OCI-LY1 (cell line): ENCODE results near the gene PAX6.
"Not testable (repeated sequence)": the region's sequence is repeated elsewhere in the genome, so short reads cannot be mapped to it uniquely, and the experiment has no call there.

Source experiments
- H2AFZ ChIP-seq: fragments of 200-600 bp; sonication (generic), shearing (Covaris generic); 2 replicates; pipeline ENCODE4 v1.6.0; 2014; ENCODE audit warnings: antibody characterized with exemption, mild to moderate bottlenecking, low read length
- H3F3A ChIP-seq: fragments of 200-600 bp; sonication (generic), shearing (Covaris generic); 2 replicates; pipeline ENCODE4 v1.6.0; 2014; ENCODE audit warnings: mild to moderate bottlenecking, antibody characterized with exemption, low read length, moderate library complexity; ENCODE audit not compliant: insufficient read depth
- H3K27ac ChIP-seq: fragments of 200-600 bp; sonication (generic); 2 replicates; pipeline ENCODE4 v1.5.1; 2014; ENCODE audit warnings: low read length, mixed run types, mild to moderate bottlenecking, low read depth; ENCODE audit not compliant: poor library complexity, severe bottlenecking
- H3K27me3 ChIP-seq: fragments of 200-600 bp; sonication (generic); 2 replicates; pipeline ENCODE4 v1.6.0; 2014; ENCODE audit warnings: antibody characterized with exemption, mild to moderate bottlenecking, low read length, moderate library complexity; ENCODE audit not compliant: insufficient read depth
- H3K36me3 ChIP-seq: fragments of 200-600 bp; sonication (generic); 2 replicates; pipeline ENCODE4 v1.6.1; 2014; ENCODE audit warnings: mild to moderate bottlenecking, antibody characterized with exemption, low read length, moderate library complexity, mixed read lengths; ENCODE audit not compliant: insufficient read depth
- H3K4me1 ChIP-seq: fragments of 200-600 bp; sonication (generic); 2 replicates; pipeline ENCODE4 v1.5.1; 2014; ENCODE audit warnings: mild to moderate bottlenecking, low read length, moderate library complexity; ENCODE audit not compliant: insufficient read depth, severe bottlenecking
- H3K4me2 ChIP-seq: fragments of 200-600 bp; sonication (generic), shearing (Covaris generic); 2 replicates; pipeline ENCODE4 v1.6.1; 2014; ENCODE audit warnings: low read length
- H3K4me3 ChIP-seq: fragments of 200-600 bp; sonication (generic); 2 replicates; pipeline ENCODE4 v1.5.1; 2014; ENCODE audit warnings: low read length, low read depth, mild to moderate bottlenecking, mixed read lengths; ENCODE audit not compliant: poor library complexity, severe bottlenecking
- H3K79me2 ChIP-seq: fragments of 200-600 bp; shearing (Covaris generic); 2 replicates; pipeline ENCODE4 v1.6.1; 2016; ENCODE audit warnings: mixed run types, low read length, mixed read lengths; ENCODE audit not compliant: insufficient read depth
- H3K9ac ChIP-seq: fragments of 200-600 bp; sonication (generic), shearing (Covaris generic); 2 replicates; pipeline ENCODE4 v1.6.1; 2014; ENCODE audit warnings: mild to moderate bottlenecking, low read length, mixed read lengths
- H3K9me2 ChIP-seq: fragments of 200-600 bp; sonication (generic), shearing (Covaris generic); 2 replicates; pipeline ENCODE4 v1.6.1; 2014; ENCODE audit warnings: low read depth, mild to moderate bottlenecking, low read length, mixed read lengths
- H3K9me3 ChIP-seq: fragments of 200-600 bp; shearing (Covaris generic); 2 replicates; pipeline ENCODE4 v1.6.1; 2014; ENCODE audit warnings: low read length, mixed read lengths
- H4K20me1 ChIP-seq: fragments of 200-600 bp; sonication (generic), shearing (Covaris generic); 2 replicates; pipeline ENCODE4 v1.6.0; 2016; ENCODE audit warnings: mild to moderate bottlenecking, low read length; ENCODE audit not compliant: insufficient read depth
- EZH2 ChIP-seq: fragments of 200-600 bp; sonication (generic), shearing (Covaris generic); IDR thresholded peaks from 2 replicates; pipeline ENCODE4 v1.8.0; 2017; ENCODE audit warnings: borderline replicate concordance, mixed run types, mild to moderate bottlenecking, antibody characterized with exemption, low read length, moderate library complexity, mixed read lengths
- TF ChIP-seq, protein P1 (sequence below): fragments of 200-600 bp; sonication (generic), shearing (Covaris generic); IDR thresholded peaks from 2 replicates; pipeline ENCODE4 v1.5.1; 2017; ENCODE audit warnings: mild to moderate bottlenecking, antibody characterized with exemption, low read length, moderate library complexity, mixed read lengths

Gene PAX6

GRCh38 chr11:31761636-31762035 is 49.5 kb downstream of the PAX6 start:
- Histone ChIP-seq H3K27ac (no peak overlapping the region), H3K4me2 (no peak overlapping the region), H3K4me1 (no peaks in the 10 kb centered on the region), H3K9me3 (no peaks in the 10 kb centered on the region), H3K9ac (no peak overlapping the region), H3K4me3 (no peak overlapping the region), H3K9me2 (no peaks in the 10 kb centered on the region), H3K79me2 (no peaks in the 10 kb centered on the region), H3K36me3 (no peaks in the 10 kb centered on the region), H4K20me1 (no peaks in the 10 kb centered on the region), H2AFZ (no peak overlapping the region), H3F3A (no peaks in the 10 kb centered on the region), H3K27me3 (no peaks in the 10 kb centered on the region)
- TF ChIP-seq, protein P1, sequence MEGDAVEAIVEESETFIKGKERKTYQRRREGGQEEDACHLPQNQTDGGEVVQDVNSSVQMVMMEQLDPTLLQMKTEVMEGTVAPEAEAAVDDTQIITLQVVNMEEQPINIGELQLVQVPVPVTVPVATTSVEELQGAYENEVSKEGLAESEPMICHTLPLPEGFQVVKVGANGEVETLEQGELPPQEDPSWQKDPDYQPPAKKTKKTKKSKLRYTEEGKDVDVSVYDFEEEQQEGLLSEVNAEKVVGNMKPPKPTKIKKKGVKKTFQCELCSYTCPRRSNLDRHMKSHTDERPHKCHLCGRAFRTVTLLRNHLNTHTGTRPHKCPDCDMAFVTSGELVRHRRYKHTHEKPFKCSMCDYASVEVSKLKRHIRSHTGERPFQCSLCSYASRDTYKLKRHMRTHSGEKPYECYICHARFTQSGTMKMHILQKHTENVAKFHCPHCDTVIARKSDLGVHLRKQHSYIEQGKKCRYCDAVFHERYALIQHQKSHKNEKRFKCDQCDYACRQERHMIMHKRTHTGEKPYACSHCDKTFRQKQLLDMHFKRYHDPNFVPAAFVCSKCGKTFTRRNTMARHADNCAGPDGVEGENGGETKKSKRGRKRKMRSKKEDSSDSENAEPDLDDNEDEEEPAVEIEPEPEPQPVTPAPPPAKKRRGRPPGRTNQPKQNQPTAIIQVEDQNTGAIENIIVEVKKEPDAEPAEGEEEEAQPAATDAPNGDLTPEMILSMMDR: no peak
- no peak for TF ChIP-seq EZH2

DNA sequence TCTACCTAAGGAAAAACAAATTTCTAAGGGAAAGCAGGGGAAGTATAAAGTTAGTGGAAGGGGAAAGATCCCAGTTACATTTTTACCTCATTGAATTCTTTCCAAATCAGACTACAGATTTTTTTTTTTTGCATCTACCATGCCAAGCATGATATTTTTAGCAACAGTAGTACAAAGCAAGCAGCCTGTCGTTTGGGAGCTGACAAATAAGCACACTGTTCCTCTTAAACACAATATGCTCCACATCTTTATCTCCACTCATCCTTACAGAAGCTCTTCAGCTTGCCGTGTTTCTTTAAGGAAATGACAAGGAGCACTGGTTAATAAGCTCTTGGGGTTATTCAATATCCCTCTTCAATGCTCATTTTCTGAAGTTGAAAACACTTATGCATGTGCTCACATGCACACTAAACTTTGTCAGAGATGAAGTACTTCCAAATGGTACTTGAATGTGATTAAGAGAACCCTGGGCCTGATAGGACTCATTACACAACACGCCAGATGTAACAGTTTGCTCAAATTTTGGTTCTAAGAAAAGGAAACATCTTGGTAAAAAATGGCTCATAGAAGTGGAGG is 53.8 kb downstream of the PAX6 start:
- Histone ChIP-seq H3K9ac (no peak overlapping the region), H4K20me1 (no peaks in the 10 kb centered on the region), H3F3A (no peaks in the 10 kb centered on the region), H3K4me1 (no peaks in the 10 kb centered on the region), H3K79me2 (no peaks in the 10 kb centered on the region), H3K9me2 (no peaks in the 10 kb centered on the region), H3K36me3 (no peaks in the 10 kb centered on the region), H3K4me2 (no peak overlapping the region), H3K4me3 (no peak overlapping the region), H3K27ac (no peak overlapping the region), H2AFZ (no peak overlapping the region), H3K9me3 (no peaks in the 10 kb centered on the region), H3K27me3 (no peaks in the 10 kb centered on the region)
- TF ChIP-seq, protein P1: no peak
- TF ChIP-seq EZH2: no peak

DNA sequence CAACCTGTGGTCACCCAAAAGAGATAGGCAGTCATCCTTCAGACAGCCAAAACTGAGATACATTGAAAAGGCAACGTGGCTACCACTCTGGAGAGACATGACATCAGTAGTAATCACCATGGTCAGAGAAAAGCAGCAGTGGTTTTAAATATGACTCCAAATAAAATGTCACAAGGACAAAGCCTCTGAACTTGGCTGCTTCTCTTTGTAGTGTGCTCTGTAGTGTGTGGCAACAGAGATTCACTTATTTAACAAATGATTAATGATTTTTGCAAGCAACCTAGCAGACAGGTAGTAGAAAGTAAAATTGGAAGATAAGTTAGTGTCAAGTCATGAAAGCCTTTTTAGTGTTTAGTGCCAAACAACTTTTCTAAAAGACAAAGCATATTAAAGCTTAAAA is 63.5 kb downstream of the PAX6 start:
- Histone ChIP-seq H3K79me2 (no peaks in the 10 kb centered on the region), H3K27ac (no peak overlapping the region), H3K4me2 (no peak overlapping the region), H3K9ac (no peak overlapping the region), H2AFZ (no peak overlapping the region), H3K27me3 (no peaks in the 10 kb centered on the region), H3K9me3 (no peaks in the 10 kb centered on the region), H3K9me2 (no peaks in the 10 kb centered on the region), H4K20me1 (no peaks in the 10 kb centered on the region), H3K4me3 (no peak overlapping the region), H3F3A (no peaks in the 10 kb centered on the region), H3K36me3 (no peaks in the 10 kb centered on the region), H3K4me1 (no peaks in the 10 kb centered on the region)
- TF ChIP-seq, protein P1: no peak
- TF ChIP-seq EZH2: no peak

GRCh38 chr11:31740731-31741368 is 70.3 kb downstream of the PAX6 start:
- H3K4me2 ChIP-seq, H3K27me3 ChIP-seq, H3K36me3 ChIP-seq, H2AFZ ChIP-seq, H3K4me1 ChIP-seq, H3K9me3 ChIP-seq, H3K4me3 ChIP-seq, H3K27ac ChIP-seq, H3F3A ChIP-seq, H3K9me2 ChIP-seq, H4K20me1 ChIP-seq, H3K9ac ChIP-seq, H3K79me2 ChIP-seq: not testable (repeated sequence)
